HepG2 (cell line): ENCODE results near the gene ZNF225. TPM values are rescaled to one million over a fixed set of nuclear protein-coding genes. Genes with fewer than 3 reads are reported as not detected.

Experiments used
- BRCA1 ChIP-seq: sonication (generic); formaldehyde crosslinking; IDR thresholded peaks from 2 replicates; pipeline ENCODE4 v1.4.0; 2020; ENCODE audit warnings: missing genetic modification reagents
- ELK4 ChIP-seq: sonication (generic); formaldehyde crosslinking; IDR thresholded peaks from 2 replicates; pipeline ENCODE4 v1.9.0; 2021; ENCODE audit warnings: missing genetic modification reagents, borderline replicate concordance
- ETS1 ChIP-seq: sonication (generic); formaldehyde crosslinking; IDR thresholded peaks from 2 replicates; pipeline ENCODE4 v1.4.0; 2020; ENCODE audit warnings: missing genetic modification reagents
- EZH2 ChIP-seq: conservative IDR thresholded peaks from 2 replicates; pipeline ENCODE4 v1.6.1; 2012; ENCODE audit warnings: mild to moderate bottlenecking, low read depth, low read length, moderate library complexity
- KMT2B ChIP-seq: IDR thresholded peaks from 2 replicates; pipeline ENCODE4 v1.6.1; 2016; ENCODE audit warnings: missing genetic modification reagents, missing compliant biosample characterization
- RAD51 ChIP-seq: fragments of 450-650 bp; IDR thresholded peaks from 2 replicates; pipeline ENCODE4 v1.6.1; 2016; ENCODE audit warnings: borderline replicate concordance
- RARG ChIP-seq: sonication (generic); formaldehyde crosslinking; IDR thresholded peaks from 2 replicates; pipeline ENCODE4 v1.4.0; 2020; ENCODE audit warnings: low read depth, mild to moderate bottlenecking, missing genetic modification reagents
- RBFOX2 ChIP-seq: fragments of 200-400 bp; formaldehyde crosslinking; IDR thresholded peaks from 2 replicates; pipeline ENCODE4 v1.6.1; 2017; ENCODE audit warnings: low read depth, mild to moderate bottlenecking, low read length
- TBX3 ChIP-seq: fragments of 450-650 bp; IDR thresholded peaks from 2 replicates; pipeline ENCODE4 v1.6.1; 2017; ENCODE audit warnings: antibody characterized with exemption, mild to moderate bottlenecking, inconsistent platforms, borderline replicate concordance
- ZBTB4 ChIP-seq: sonication (generic); formaldehyde crosslinking; IDR thresholded peaks from 2 replicates; pipeline ENCODE4 v1.4.0; 2020; ENCODE audit warnings: missing genetic modification reagents, mild to moderate bottlenecking, borderline replicate concordance
- ZNF143 ChIP-seq: sonication (generic); formaldehyde crosslinking; IDR thresholded peaks from 2 replicates; pipeline ENCODE4 v1.4.0; 2020; ENCODE audit warnings: missing genetic modification reagents
- ZNF207 ChIP-seq: fragments of 450-650 bp; IDR thresholded peaks from 2 replicates; pipeline ENCODE4 v1.6.1; 2016; ENCODE audit warnings: antibody characterized with exemption, borderline replicate concordance
- ZNF503 ChIP-seq: sonication (generic); formaldehyde crosslinking; IDR thresholded peaks from 2 replicates; pipeline ENCODE4 v1.4.0; 2020; ENCODE audit warnings: missing genetic modification reagents
- ZNF569 ChIP-seq: sonication (generic); formaldehyde crosslinking; IDR thresholded peaks from 2 replicates; pipeline ENCODE4 v1.5.0; 2020; ENCODE audit warnings: mild to moderate bottlenecking, missing genetic modification reagents, moderate library complexity, borderline replicate concordance
- ZNF570 ChIP-seq: sonication (generic); formaldehyde crosslinking; IDR thresholded peaks from 2 replicates; pipeline ENCODE4 v1.4.0; 2020; ENCODE audit warnings: mild to moderate bottlenecking, missing genetic modification reagents, borderline replicate concordance
- ZSCAN31 ChIP-seq: sonication (generic); formaldehyde crosslinking; IDR thresholded peaks from 2 replicates; pipeline ENCODE4 v1.5.0; 2020; ENCODE audit warnings: low read depth, mild to moderate bottlenecking, missing genetic modification reagents
- polyA plus RNA-seq, 8 experiments: library from polyadenylated mRNA; depleted of rRNA in 3 of 8; stranded (reverse) in 7 of 8; unstranded in 1 of 8; fragments of >200 nt; fragmentation: Illumina TruSeq in 4 of 8; extraction: Trizol in 4 of 8; gene quantifications; 2 replicates each; pipeline versions ENCODE4 v1.2.1 to v1.2.3, GENCODE V29; 2011 to 2016; ENCODE audit warnings: low read depth in 4 of 8, missing spikeins in 1 of 8, mixed read lengths in 1 of 8; ENCODE audit not compliant: insufficient read depth in 1 of 8
- total RNA-seq, 5 experiments: library from RNA; depleted of rRNA; stranded (reverse); fragments of >200 nt; fragmentation: Illumina TruSeq; extraction: Trizol; gene quantifications; 2 replicates each; pipeline ENCODE4 v1.2.3, GENCODE V29; 2016; ENCODE audit warnings: low read depth in 1 of 5
- TF ChIP-seq, protein P1 (sequence below): IDR thresholded peaks from 2 replicates; pipeline ENCODE4 v1.6.1; 2012; ENCODE audit warnings: inconsistent platforms
- TF ChIP-seq, protein P2 (sequence below): sonication (generic); formaldehyde crosslinking; IDR thresholded peaks from 2 replicates; pipeline ENCODE4 v1.4.0; 2020; ENCODE audit warnings: missing genetic modification reagents, borderline replicate concordance

ZNF225 gene
- total and polyA plus RNA-seq, 2 of the 13 experiments (the other 11 are each of a cell fraction or from before 2014, with no cell fraction given): 0.87 to 3.3 TPM

DNA sequence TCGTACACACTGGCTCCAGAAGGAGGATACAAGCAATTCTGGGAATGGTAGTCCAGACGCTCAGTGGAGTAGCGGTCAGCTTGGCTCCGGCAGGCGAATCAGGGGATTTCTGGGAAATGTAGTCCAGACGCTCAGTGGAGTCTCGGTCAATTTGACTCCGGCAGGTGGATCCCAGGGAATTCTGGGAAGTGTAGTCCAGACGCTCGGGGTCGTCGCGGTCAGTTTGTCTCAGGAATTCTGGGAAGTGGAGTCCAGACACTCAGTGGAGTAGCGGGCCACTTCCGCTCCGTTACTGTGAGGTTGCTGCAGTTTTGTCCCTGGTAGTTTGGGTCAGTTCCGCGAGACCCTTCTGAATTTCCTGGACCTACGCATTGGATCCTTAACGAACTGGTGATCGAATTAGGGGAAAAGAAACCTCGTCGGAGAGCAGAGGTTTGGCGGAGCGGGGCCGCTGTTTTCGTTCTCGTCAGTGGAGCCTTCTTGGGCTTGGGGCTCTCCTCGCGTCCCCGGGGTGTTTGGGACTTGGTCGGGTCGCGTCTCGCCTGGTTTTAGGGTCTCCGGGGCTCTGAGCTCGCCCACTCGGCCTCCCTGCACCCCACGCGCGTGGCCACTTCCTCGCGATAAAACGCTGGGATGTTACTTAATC lies at the start of gene ZNF225 (continued):
- TF ChIP-seq ZNF207: no peak
- 0 out of 2 replicates have a peak, but pooled peaks have one; percentile 31 for TF ChIP-seq RBFOX2
- TF ChIP-seq ZSCAN31 (CRISPR knock-in tag): peak; percentile 19; the same call in 1 of the 2 replicates
- no peak for TF ChIP-seq BRCA1 (CRISPR knock-in tag)
- TF ChIP-seq ZNF143 (CRISPR knock-in tag): peak; percentile 99
- TF ChIP-seq ZBTB4 (CRISPR knock-in tag): no peak
- no peak for TF ChIP-seq TBX3
- TF ChIP-seq ZNF569 (CRISPR knock-in tag): no peak
- TF ChIP-seq ZNF503 (CRISPR knock-in tag): 0 out of 2 replicates have a peak, but pooled peaks have one; percentile 16
- TF ChIP-seq, protein P1, sequence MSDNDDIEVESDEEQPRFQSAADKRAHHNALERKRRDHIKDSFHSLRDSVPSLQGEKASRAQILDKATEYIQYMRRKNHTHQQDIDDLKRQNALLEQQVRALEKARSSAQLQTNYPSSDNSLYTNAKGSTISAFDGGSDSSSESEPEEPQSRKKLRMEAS: no peak; the same call in 1 of the 2 replicates
- no peak for TF ChIP-seq ETS1 (CRISPR knock-in tag)
- TF ChIP-seq RAD51: no peak
- TF ChIP-seq, protein P2, sequence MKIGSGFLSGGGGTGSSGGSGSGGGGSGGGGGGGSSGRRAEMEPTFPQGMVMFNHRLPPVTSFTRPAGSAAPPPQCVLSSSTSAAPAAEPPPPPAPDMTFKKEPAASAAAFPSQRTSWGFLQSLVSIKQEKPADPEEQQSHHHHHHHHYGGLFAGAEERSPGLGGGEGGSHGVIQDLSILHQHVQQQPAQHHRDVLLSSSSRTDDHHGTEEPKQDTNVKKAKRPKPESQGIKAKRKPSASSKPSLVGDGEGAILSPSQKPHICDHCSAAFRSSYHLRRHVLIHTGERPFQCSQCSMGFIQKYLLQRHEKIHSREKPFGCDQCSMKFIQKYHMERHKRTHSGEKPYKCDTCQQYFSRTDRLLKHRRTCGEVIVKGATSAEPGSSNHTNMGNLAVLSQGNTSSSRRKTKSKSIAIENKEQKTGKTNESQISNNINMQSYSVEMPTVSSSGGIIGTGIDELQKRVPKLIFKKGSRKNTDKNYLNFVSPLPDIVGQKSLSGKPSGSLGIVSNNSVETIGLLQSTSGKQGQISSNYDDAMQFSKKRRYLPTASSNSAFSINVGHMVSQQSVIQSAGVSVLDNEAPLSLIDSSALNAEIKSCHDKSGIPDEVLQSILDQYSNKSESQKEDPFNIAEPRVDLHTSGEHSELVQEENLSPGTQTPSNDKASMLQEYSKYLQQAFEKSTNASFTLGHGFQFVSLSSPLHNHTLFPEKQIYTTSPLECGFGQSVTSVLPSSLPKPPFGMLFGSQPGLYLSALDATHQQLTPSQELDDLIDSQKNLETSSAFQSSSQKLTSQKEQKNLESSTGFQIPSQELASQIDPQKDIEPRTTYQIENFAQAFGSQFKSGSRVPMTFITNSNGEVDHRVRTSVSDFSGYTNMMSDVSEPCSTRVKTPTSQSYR (CRISPR knock-in tag): no peak
- TF ChIP-seq KMT2B (CRISPR knock-in tag): peak; percentile 82; the same call in 1 of the 2 replicates
- TF ChIP-seq ELK4 (CRISPR knock-in tag): no peak
- no peak for TF ChIP-seq ZNF570
- TF ChIP-seq RARG (CRISPR knock-in tag): no peak
- TF ChIP-seq EZH2: no peak
